Hippocampal formation (tissue), 2 donors: Measurements from ENCODE around the gene VAV2.

Experiments used
- DNase-seq, 2 donors: peaks; one replicate each; lab custom pipeline; 2025; lab: John Stamatoyannopoulos, UW

Gene VAV2

DNA sequence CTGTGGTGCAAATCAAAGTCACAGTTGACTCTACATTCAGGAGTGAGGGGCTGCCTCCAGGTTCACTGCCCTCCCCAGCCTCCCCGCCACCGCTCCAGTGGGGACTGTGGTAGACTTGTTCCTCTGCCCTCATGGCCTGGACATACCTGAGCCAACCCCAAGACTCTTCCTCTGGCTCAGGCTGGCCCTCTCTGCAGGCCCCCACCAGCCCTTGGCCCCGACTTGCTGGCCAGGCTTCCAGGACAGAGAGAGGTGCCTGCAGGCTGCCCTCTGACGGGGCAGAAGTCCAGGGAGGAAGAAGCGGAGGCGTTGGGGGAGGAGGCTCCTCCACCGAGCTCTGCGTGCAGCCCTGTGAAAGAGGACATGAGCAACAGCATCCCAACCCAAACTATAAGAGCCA lies 251.2 kb downstream of the VAV2 start:
- no peak for DNase-seq

GRCh38 chr9:133739408-133740280 lies 252.5 kb downstream of the VAV2 start:
- DNase-seq, result no peak

GRCh38 chr9:133738640-133739225 lies 253.4 kb downstream of the VAV2 start:
- no peak for DNase-seq

- no peak for DNase-seq
These were observed 254.1 kb downstream of the VAV2 start, which contains the start of gene SARDH for GRCh38 chr9:133737774-133738639. Gene SARDH (minus strand): TSS chr9:133738352. CDS start chr9:133734173, 4,179 bp downstream.

- DNase-seq, result no peak
These were observed 254.9 kb downstream of the VAV2 start for GRCh38 chr9:133737071-133737773.

DNA sequence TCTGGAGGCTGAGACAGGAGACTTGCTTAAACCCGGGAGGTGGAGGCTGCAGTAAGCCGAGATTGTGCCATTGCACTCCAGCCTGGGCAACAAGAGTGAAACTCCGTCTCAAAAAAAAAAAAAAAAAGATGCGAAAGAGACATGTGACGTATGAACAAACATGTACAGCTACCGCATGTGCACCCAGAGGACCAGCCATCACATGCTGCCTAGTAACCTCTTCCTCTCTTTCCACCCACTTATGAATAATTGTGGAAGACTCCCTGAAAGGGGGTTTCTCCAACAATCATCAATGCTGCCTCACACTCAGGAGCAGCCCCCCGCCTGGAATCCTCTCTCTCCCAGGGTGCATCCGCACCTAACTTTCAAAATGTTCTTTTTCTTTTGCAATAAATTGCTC lies 256.2 kb downstream of the VAV2 start:
- no peak for DNase-seq

GRCh38 chr9:133735415-133735775 lies 256.7 kb downstream of the VAV2 start:
- DNase-seq, result no peak

DNA sequence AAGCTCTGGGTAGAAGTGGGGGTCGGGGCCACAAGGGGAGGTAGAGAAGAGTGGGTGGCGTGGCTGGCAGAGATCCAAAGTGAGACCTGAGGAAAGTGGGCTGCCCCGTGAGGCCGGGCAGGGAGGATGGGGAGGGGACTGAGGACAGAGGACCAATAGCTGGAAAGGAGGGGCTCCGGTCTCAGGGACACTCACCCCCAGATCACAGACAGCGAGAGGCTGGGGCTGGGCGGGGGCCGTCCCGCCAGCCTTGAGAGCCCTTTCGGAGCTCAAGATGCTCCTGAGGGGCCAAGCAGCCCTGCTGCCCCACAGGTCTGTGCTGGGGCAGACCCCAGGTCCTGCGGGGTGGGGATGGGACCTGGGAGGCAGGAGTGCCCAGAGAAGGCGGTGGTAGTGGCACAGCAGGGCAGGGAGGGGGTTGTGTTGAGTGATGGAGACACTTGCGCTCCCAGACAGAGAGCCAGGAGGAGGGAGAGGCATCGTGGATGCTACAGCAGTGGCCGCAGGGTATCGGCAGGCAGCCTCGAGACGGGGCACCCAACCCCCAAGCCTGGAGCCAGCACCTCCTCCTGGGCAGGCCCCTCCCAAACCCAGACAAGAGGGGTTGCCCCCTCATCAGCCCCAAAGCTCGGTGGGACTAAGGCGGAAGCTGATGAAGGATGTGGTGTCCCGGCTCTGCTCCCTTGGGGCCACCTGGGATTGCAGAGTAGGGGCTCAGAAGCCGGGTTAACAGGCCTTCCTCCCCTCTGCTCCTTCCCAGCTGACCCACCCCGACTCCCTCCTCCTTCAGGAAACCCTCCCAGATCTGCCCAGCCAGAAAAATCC lies 257.3 kb downstream of the VAV2 start:
- DNase-seq, result no peak

GRCh38 chr9:133733796-133734533 lies 258.2 kb downstream of the VAV2 start:
- DNase-seq, result no peak

- no peak for DNase-seq
These were observed 258.7 kb downstream of the VAV2 start for GRCh38 chr9:133733421-133733795.

DNA sequence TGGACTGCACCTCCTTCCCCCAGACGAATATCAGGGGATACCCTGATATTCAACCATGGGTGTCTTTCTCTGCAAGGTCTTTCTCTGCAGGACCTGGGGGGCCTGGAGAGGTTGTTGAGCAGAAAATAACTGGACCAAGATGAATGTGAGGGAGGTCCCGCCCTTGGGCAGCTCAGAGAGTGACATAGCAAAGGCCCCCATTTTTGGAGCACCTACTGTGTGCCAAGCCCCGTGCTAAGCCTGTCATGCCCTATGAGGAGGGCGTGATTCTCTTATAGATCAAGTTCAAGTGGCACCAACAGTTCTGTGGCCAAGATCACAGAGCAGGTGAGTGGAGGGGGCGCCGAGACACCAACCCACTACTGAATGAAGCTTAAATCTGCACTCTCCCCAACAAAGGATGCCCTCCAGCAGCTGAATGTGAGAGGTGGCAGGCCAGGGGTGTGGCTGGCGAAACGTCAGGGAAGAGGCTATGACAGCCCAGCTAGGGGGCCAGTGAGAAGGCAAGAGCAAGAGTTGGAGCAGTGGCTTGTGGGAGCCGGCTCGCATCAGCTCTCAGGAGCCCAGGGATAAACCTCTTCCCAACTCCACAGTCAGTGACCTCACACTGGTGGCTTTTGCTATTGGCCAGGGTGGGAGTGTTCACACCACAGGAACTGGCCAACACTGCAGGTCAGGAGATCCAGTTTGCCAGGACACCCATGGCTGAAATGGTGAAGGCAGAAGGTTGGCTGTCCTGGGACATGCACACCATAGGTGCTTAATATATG lies 259.3 kb downstream of the VAV2 start:
- DNase-seq, result no peak

DNA sequence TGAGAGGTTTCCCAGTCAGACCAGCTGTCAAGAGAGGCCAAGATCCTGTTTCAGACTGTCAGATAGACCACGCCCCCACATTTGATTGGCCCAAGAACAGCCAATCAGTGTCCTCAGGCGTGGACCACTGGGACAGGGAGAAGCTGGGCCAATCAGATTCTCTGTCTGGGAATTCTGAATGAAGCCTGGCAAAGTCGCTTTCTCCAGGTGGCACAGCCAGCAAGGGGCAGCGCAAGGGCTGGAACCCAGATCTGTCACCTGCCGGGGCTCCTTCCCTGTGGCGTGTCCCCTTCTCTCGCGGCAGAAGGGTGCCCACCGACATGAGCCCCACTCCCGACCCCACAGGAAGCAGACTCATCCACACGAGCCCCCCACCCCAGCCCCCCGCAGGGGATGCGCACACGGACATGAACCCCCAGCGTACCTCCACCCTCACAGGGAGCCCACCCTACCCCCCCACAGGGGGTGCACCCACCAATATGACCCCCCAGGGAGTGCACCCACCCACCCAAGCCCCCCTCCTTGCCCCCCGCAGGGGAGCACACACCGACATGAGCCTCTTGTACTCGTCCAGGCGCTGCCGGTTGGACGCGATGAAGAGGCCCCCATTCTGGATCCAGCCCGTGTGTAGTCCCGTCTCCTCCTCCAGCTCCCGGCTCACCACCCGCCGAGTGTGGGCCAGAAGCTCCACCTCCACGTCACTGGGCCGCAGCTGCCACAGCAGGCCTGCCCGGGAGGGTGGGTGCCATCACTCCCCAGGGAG lies 260.1 kb downstream of the VAV2 start:
- no peak for DNase-seq

DNA sequence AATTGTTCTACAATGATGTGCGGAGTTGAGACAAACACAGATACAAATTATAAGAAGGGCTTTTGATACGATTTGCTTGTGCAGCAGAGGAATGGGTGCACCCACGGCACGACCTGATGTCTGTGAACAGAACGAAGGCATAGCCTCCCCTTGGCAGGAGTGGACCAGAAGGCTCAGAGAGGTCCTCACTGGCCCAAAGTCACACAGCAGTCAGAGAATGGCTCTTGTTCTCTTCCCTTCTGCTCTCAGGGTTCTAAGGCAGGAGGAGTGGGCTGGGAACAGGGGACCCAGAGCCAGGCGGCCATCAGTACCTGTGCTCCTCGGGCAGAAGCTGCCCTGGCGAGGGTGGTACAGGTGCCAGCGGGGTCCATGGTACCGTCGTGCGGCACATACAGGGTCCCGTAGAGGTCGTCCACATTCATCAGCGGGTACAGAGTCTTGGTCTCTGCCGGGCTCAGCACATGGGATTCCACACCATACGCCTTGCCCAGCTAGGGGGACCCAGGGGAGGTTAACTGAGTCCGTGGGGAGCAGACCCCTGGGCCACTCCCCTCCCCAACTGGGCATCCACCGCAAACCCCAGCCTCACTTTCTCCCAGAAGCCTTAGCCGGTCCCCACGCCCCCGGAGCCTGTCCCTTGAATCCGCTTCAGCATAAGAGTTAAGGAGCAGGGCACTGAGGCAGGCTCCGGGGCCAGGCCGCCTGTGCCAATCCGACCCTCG lies 261.0 kb downstream of the VAV2 start:
- no peak for DNase-seq

DNA sequence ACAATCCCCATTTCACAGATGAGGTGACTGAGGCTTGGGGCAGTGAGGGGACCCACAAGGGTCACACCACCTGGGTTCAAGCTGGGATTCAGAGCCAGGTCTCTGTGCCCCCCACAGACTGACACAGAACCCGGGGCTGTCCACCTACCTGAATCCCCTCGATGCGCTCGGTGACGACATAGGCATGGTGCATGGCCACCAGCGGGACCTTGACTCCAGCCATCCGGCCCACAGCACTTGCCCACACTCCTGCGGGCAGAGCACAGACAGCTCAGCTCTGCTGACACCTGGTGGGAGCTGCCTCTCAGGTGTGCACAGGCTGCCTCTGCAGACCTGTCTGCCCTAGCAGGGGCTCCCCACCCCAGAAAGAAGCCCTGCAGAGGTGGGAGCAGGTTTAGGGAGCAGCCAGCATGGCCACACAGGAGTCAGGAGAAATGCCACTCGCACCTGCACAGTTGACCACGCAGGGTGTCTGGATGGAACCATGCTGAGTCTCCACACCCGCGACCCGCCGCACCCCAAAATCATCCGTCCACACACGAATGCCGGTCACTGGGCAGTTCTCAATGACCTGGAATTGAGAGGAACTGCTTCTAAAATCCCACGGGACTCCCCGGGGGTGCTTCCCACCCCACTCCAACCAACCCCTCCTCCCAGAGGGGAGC lies 262.4 kb downstream of the VAV2 start:
- no peak for DNase-seq

DNA sequence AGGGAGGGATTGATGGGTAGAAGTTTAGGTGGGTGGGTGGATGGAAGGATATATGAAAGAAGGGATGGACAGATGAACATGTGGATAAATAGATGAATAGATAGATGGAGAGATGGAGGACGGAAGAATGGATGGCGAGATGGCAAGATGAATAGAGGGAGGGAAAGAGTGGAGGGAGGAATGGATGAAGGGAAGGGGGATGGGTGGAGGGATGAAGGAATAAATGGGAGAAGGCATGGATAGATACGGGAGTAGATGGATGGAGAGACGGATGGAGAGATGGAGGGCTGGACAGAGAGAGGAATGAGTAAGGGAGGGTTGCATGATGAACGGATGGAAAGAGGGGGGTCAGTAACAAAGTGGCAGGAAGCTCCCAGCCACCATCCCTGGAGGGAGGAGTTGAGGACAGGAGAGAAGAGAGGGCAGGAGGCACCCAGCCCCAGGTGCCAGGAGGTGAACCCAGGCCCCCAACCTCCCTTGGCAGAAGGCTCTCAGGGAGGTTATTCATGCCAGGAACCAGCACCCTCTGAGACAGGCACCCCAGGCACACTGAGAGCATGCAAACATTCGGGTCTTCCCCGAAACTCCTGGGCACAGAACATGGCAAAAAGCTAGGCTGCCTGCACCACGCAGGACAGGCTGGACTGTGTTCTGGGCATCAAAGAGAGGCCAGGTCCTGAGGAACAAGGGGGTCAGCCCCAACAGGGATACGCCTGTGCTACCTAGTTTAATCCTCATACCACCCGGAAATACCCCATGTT lies 263.1 kb downstream of the VAV2 start:
- DNase-seq, result no peak

GRCh38 chr9:133727876-133728441 lies 264.2 kb downstream of the VAV2 start:
- no peak for DNase-seq
